A549 (cell line): Measurements from ENCODE around the gene CDC73. TPM values are rescaled to one million over a fixed set of nuclear protein-coding genes. Genes with fewer than 3 reads are reported as not detected.
A peak's percentile ranks its signal among the peaks of the same experiment; 100 is the strongest.
"Not testable (repeated sequence)": the region's sequence is repeated elsewhere in the genome, so short reads cannot be mapped to it uniquely, and the experiment has no call there.

Experiments used
- ATAC-seq, 2 experiments: fragments of 200-7000 bp in 1 of 2; fragments of >200 bp in 1 of 2; cut with Nextera tagmentation in 1 of 2; cut with Tn5 transposase in 1 of 2; 3 replicates each; pipeline versions ENCODE4 v1.8.0 to v1.9.1; 2018 to 2020; ENCODE audit warnings: mild to moderate bottlenecking in 1 of 2, moderate library complexity in 1 of 2
- CTCF ChIA-PET: fragments of 300-600 bp; sonication (Branson Sonifier 250); formaldehyde crosslinking; extraction: SDS; loops from one replicate; lab custom pipeline; 2021; ENCODE audit warnings: antibody characterized with exemption, inconsistent platforms; lab: Yijun Ruan, JAX
- POLR2A ChIA-PET: fragments of 350-600 bp; formaldehyde crosslinking; extraction: SDS; loops from one replicate; lab custom pipeline; 2021; ENCODE audit warnings: antibody characterized with exemption, inconsistent platforms; lab: Yijun Ruan, JAX
- DNase-seq, 2 experiments: peaks; one replicate each; pipeline versions ENCODE4 v3.0.0 to v3.0.0-alpha.2; 2011 to 2016; ENCODE audit warnings: low read depth in 1 of 2, low spot score in 1 of 2
- FAIRE-seq: peaks from 2 replicates; lab custom pipeline; 2011; peaks lifted over from hg19 to GRCh38; lab: Jason Lieb, UNC
- H3K27ac ChIP-seq, 2 experiments: fragments of >200 bp; sonication (Bioruptor Twin); formaldehyde crosslinking; 3 replicates each; pipeline ENCODE4 v1.5.1; 2016 to 2017
- H3K4me1 ChIP-seq: fragments of >200 bp; sonication (Bioruptor Twin); formaldehyde crosslinking; 3 replicates; pipeline ENCODE4 v1.6.1; 2016
- H3K4me2 ChIP-seq: fragments of >200 bp; sonication (Bioruptor Twin); formaldehyde crosslinking; 3 replicates; pipeline ENCODE4 v1.6.1; 2016
- H3K4me3 ChIP-seq: fragments of >200 bp; sonication (Bioruptor Twin); formaldehyde crosslinking; 3 replicates; pipeline ENCODE4 v1.5.1; 2016
- H3K9me3 ChIP-seq: fragments of >200 bp; sonication (Bioruptor Twin); formaldehyde crosslinking; 3 replicates; pipeline ENCODE4 v1.6.1; 2016
- BHLHE40 ChIP-seq: IDR thresholded peaks from 2 replicates; pipeline ENCODE4 v1.6.1; 2012; ENCODE audit warnings: low read depth, low read length, inconsistent platforms
- CHD2 ChIP-seq: fragments of 150-350 bp; IDR thresholded peaks from 2 replicates; pipeline ENCODE4 v1.6.1; 2014; ENCODE audit warnings: low read length; ENCODE audit not compliant: partially characterized antibody
- EHF ChIP-seq: fragments of 250-450 bp; sonication (Bioruptor Pico); IDR thresholded peaks from 2 replicates; pipeline ENCODE4 v1.5.0; 2020; ENCODE audit warnings: mild to moderate bottlenecking
- ESRRA ChIP-seq: fragments of 150-350 bp; IDR thresholded peaks from 2 replicates; pipeline ENCODE4 v1.6.1; 2014; ENCODE audit warnings: mild to moderate bottlenecking, low read length, borderline replicate concordance
- FOSL2 ChIP-seq, 2 experiments: fragments of 450-650 bp in 1 of 2; fragments of >200 bp in 1 of 2; sonication (Bioruptor Twin) in 1 of 2; formaldehyde crosslinking; IDR thresholded peaks; 2 replicates each; pipeline versions ENCODE4 v1.5.0 to v1.6.1; 2016 to 2020; ENCODE audit warnings: mild to moderate bottlenecking in 1 of 2, moderate library complexity in 1 of 2
- GATA3 ChIP-seq: IDR thresholded peaks from 2 replicates; pipeline ENCODE4 v1.6.1; 2012; ENCODE audit warnings: borderline replicate concordance
- HDAC2 ChIP-seq: fragments of 200-600 bp; sonication (generic); IDR thresholded peaks from 2 replicates; pipeline ENCODE4 v1.6.1; 2016
- HOXB5 ChIP-seq: fragments of 250-450 bp; sonication (Bioruptor Pico); IDR thresholded peaks from 2 replicates; pipeline ENCODE4 v1.5.0; 2020; ENCODE audit warnings: mild to moderate bottlenecking, moderate library complexity
- JUN ChIP-seq, 2 experiments: fragments of >200 bp; sonication (Bioruptor Twin); formaldehyde crosslinking; IDR thresholded peaks; 2 replicates in 1 of 2; 3 replicates in 1 of 2; pipeline ENCODE4 v1.6.1; 2016 to 2017
- JUNB ChIP-seq: fragments of >200 bp; sonication (Bioruptor Twin); formaldehyde crosslinking; IDR thresholded peaks from 2 replicates; pipeline ENCODE4 v1.6.1; 2016
- KDM1A ChIP-seq: fragments of 200-600 bp; sonication (generic); IDR thresholded peaks from 2 replicates; pipeline ENCODE4 v1.6.1; 2016; ENCODE audit warnings: low read depth, mild to moderate bottlenecking
- KDM5A ChIP-seq: fragments of 200-600 bp; sonication (generic); IDR thresholded peaks from 2 replicates; pipeline ENCODE4 v1.6.1; 2016; ENCODE audit warnings: antibody characterized with exemption, mild to moderate bottlenecking
- MAFK ChIP-seq: fragments of 450-650 bp; IDR thresholded peaks from 2 replicates; pipeline ENCODE4 v1.6.1; 2014; ENCODE audit not compliant: partially characterized antibody
- MYC ChIP-seq: IDR thresholded peaks from 2 replicates; pipeline ENCODE4 v1.6.1; 2012; ENCODE audit warnings: mild to moderate bottlenecking, inconsistent platforms, low read length, improper control_type of control experiment, borderline replicate concordance
- NPAS2 ChIP-seq: fragments of 250-450 bp; sonication (Bioruptor Pico); IDR thresholded peaks from 2 replicates; pipeline ENCODE4 v1.8.0; 2022; ENCODE audit warnings: mild to moderate bottlenecking, moderate library complexity, borderline replicate concordance
- PHF8 ChIP-seq: fragments of 200-600 bp; sonication (generic); IDR thresholded peaks from 2 replicates; pipeline ENCODE4 v1.6.1; 2016; ENCODE audit warnings: low read depth, mild to moderate bottlenecking, antibody characterized with exemption, moderate library complexity, borderline replicate concordance
- POLR2A ChIP-seq: IDR thresholded peaks from 2 replicates; pipeline ENCODE4 v1.6.1; 2012; ENCODE audit warnings: mild to moderate bottlenecking, low read length
- RAD21 ChIP-seq, 2 experiments: fragments of >200 bp in 1 of 2; sonication (Bioruptor Twin) in 1 of 2; formaldehyde crosslinking in 1 of 2; IDR thresholded peaks in 1 of 2; conservative IDR thresholded peaks in 1 of 2; 2 replicates in 1 of 2; 3 replicates in 1 of 2; pipeline ENCODE4 v1.6.1; 2012 to 2018; ENCODE audit warnings: inconsistent platforms in 1 of 2
- RCOR1 ChIP-seq: fragments of 150-350 bp; IDR thresholded peaks from 2 replicates; pipeline ENCODE4 v1.6.1; 2014; ENCODE audit warnings: antibody characterized with exemption, low read length, low read depth
- TFCP2L1 ChIP-seq: fragments of 250-450 bp; sonication (Bioruptor Pico); IDR thresholded peaks from 2 replicates; pipeline ENCODE4 v1.5.0; 2021; ENCODE audit warnings: mild to moderate bottlenecking
- TP53 ChIP-seq: fragments of 250-450 bp; sonication (Bioruptor Pico); IDR thresholded peaks from 2 replicates; pipeline ENCODE4 v1.5.0; 2021; ENCODE audit warnings: mild to moderate bottlenecking, moderate library complexity
- ZSCAN20 ChIP-seq: fragments of 250-450 bp; sonication (Bioruptor Pico); IDR thresholded peaks from 2 replicates; pipeline ENCODE4 v1.8.0; 2022; ENCODE audit warnings: mild to moderate bottlenecking, moderate library complexity
- WGBS: methylation state at CpG from one replicate; pipeline ENCODE4 v1.1.6; 2017; ENCODE audit errors: missing lambda C conversion rate; 5-methylcytosine and 5-hydroxymethylcytosine counted together
- polyA plus RNA-seq, 4 experiments: library from polyadenylated mRNA; depleted of rRNA in 3 of 4; stranded (reverse); fragments of >200 nt; fragmentation: RNase III in 1 of 4; extraction: RNeasy Plus Mini Kit Qiagen cat#74134 plus additional on column Dnase treatment in 1 of 4; gene quantifications; 2 replicates in 3 of 4; 3 replicates in 1 of 4; pipeline ENCODE4 v1.2.3, GENCODE V29; 2011 to 2017
- TF ChIP-seq, protein P1 (sequence below): fragments of 150-350 bp; IDR thresholded peaks from 2 replicates; pipeline ENCODE4 v1.6.1; 2014; ENCODE audit warnings: low read depth, mild to moderate bottlenecking, low read length
- TF ChIP-seq, protein P2 (sequence below): IDR thresholded peaks from 2 replicates; pipeline ENCODE4 v1.6.1; 2012; ENCODE audit warnings: low read depth, borderline replicate concordance
- TF ChIP-seq, protein P3 (sequence below): fragments of 450-650 bp; IDR thresholded peaks from 2 replicates; pipeline ENCODE4 v1.6.1; 2014; ENCODE audit warnings: antibody characterized with exemption

CDC73 gene
- polyA plus RNA-seq, 2 of the 4 experiments (the other 2 are of a cell fraction) = 42.2 to 77.9 TPM

DNA sequence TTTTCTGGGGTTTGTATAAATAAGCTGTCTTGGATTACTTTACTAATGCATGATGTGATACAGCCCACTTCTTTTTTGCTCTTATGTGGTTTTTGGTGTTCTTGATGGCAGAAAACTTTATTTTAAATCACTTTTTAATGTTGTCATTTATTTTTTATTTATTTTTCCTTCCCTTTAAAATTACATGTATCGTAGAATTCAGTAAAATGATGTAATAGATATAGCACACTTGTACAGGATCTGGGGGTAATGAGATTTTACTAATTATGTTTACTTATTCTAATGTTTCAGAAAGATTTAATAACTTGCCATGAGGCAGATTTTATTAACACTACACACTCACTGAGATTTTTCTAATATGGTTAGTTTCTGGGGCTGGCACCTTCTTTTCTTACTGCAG, 65.3 kb downstream of the CDC73 start:
- Histone ChIP-seq H3K4me1 (peaks cover 43% of the 10 kb centered on the region; the same call in 2 of the 3 replicates), H3K9me3 (no peaks in the 10 kb centered on the region), H3K4me2 (peak overlapping the region; percentile 61; the same call in 1 of the 3 replicates), H3K27ac (no peak overlapping the region), H3K4me3 (no peak overlapping the region)
- 89% methylated on average over 1 of the region's 1 CpG for WGBS
- FAIRE-seq = no peak
- no peak for ATAC-seq
- DNase-seq = no peak
- ChIA-PET POLR2A (no interaction called here), CTCF (interaction anchor here (0.5 kb wide), 1 partner anchor 10 kb away, joined by 3 read pairs; no protein-coding TSS in a partner anchor)
- TF ChIP-seq RCOR1 = no peak
- TF ChIP-seq KDM5A = no peak
- no peak for TF ChIP-seq JUN (IDR thresholded peaks at IDR 0.05)

DNA sequence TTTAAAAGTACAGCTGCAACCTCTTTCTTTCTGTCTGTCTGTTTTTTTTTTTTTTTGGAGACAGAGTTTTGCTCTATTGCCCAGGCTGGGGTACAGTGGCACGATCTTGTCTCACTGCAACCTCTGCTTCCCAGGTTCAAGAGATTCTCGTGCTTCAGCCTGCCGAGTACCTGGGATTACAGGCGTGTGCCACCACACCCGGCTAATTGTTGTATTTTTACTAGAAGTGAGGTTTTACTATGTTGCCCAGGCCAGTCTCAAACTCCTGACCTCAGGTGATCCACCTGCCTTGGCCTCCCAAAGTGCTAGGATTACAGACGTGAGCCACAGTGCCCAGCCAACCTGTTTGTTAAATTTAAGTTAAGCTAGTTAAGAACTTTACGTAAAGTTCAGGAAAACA, 67.1 kb downstream of the CDC73 start:
- 93% methylated on average over 7 of the region's 7 CpGs for WGBS
- CTCF ChIA-PET = interaction anchor here (0.6 to 0.9 kb wide), 2 partner anchors 250 to 1103 kb away, joined by 3 read pairs; no protein-coding TSS in a partner anchor
- DNase-seq, H3K9me3 ChIP-seq, H3K4me2 ChIP-seq, H3K4me3 ChIP-seq, H3K27ac ChIP-seq, FAIRE-seq, POLR2A ChIA-PET, ATAC-seq: not testable (repeated sequence)
- peaks cover 38% of the 10 kb centered on the region; the same call in 2 of the 3 replicates for H3K4me1 ChIP-seq

DNA sequence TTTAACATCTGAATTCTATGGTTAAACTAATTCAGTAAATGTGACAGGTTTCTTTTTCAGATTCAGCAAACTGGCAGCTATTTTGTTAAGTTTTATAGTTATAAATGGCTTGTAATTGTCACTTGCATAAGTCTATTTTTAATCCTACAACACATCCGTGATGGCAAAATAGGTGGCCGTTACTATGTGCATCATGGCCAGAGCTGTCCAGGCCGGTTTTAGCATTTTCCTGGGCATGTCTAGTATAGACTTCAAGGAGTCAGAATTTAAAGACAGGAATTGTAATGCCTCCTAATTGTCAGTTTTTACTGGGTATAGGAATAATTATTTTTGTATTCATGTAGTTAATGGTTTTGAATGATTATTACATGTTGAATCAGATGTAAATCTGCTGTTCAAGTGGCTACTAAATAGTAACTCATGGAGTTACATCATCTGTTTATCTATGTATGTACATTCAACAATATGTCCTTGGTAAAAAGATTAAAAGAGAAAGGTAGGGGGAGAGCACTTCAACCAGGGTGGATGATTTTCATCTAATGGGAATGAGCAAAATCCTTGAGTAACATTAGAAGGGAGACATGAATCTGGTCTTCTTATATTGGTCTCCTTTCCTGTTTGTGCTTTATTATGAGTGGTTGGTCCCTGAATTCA, 67.7 kb downstream of the CDC73 start:
- ATAC-seq = no peak
- POLR2A ChIA-PET = no interaction called here
- peak overlapping the region; percentile 7; the same call in 2 of the 3 replicates for H3K4me2 ChIP-seq
- no peak overlapping the region for H3K27ac ChIP-seq
- no peak for DNase-seq
- 84% methylated on average over 3 of the region's 3 CpGs for WGBS
- peaks cover 38% of the 10 kb centered on the region; the same call in 2 of the 3 replicates for H3K4me1 ChIP-seq
- TF ChIP-seq KDM5A (no peak), HDAC2 (no peak), KDM1A (no peak), NPAS2 (CRISPR knock-in tag) (no peak), FOSL2 (IDR thresholded peaks at IDR 0.05) (no peak), FOSL2 (CRISPR knock-in tag; IDR thresholded peaks at IDR 0.05) (no peak), EHF (CRISPR knock-in tag) (no peak), MYC (no peak), PHF8 (no peak), TP53 (CRISPR knock-in tag) (no peak), ESRRA (no peak), BHLHE40 (no peak)
- TF ChIP-seq, protein P1, sequence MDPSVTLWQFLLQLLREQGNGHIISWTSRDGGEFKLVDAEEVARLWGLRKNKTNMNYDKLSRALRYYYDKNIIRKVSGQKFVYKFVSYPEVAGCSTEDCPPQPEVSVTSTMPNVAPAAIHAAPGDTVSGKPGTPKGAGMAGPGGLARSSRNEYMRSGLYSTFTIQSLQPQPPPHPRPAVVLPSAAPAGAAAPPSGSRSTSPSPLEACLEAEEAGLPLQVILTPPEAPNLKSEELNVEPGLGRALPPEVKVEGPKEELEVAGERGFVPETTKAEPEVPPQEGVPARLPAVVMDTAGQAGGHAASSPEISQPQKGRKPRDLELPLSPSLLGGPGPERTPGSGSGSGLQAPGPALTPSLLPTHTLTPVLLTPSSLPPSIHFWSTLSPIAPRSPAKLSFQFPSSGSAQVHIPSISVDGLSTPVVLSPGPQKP = no peak
- TF ChIP-seq, protein P2, sequence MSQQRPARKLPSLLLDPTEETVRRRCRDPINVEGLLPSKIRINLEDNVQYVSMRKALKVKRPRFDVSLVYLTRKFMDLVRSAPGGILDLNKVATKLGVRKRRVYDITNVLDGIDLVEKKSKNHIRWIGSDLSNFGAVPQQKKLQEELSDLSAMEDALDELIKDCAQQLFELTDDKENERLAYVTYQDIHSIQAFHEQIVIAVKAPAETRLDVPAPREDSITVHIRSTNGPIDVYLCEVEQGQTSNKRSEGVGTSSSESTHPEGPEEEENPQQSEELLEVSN = no peak
- no peak for FAIRE-seq
- CTCF ChIA-PET = interaction anchor here (0.8 to 1.5 kb wide), 3 partner anchors 20 to 1993 kb away, joined by 3 to 5 read pairs (median 5); no protein-coding TSS in a partner anchor
- H3K9me3 ChIP-seq = no peaks in the 10 kb centered on the region
- no peak overlapping the region for H3K4me3 ChIP-seq

DNA sequence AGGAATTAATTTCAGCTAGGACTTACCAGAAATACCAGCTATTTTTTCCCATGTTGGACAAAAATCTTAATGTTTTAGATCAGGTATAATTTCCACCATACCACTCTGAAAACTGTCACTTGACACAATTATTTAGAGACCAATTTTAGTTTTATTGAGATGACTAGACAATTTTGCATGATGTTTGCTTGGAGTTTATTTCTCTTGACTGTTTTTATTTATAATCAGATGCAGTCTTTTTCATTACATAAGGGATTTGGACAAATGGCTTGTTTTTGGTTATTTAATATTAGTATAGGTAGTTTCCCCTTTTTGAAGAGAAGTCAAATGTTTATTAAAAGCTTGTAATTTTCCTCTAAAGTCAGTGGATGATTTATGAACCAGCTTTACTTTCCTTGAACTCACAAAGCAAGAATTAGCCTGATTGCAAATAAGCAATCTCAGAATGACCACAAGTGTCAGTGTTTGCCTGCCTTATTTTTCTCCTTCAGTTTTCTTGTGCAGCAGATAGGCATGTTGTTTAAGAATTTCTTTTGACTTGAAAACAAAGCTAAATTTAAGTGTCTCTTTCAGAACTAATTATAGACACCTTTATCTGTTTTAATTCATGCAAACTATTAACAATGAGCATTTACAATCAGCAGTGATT, 68.4 kb downstream of the CDC73 start:
- H3K27ac ChIP-seq = no peak overlapping the region
- CTCF ChIA-PET = interaction anchor here (0.8 to 1.5 kb wide), 3 partner anchors 20 to 1993 kb away, joined by 3 to 5 read pairs (median 5); no protein-coding TSS in a partner anchor
- no peak for TF ChIP-seq GATA3
- TF ChIP-seq HOXB5 (CRISPR knock-in tag) = no peak
- no peak for TF ChIP-seq TFCP2L1 (CRISPR knock-in tag)
- no peak for TF ChIP-seq JUNB
- TF ChIP-seq RCOR1 = no peak
- TF ChIP-seq BHLHE40 = no peak
- peak; percentile 40 to 42; a peak in 3 of 5 replicates for TF ChIP-seq RAD21 (conservative IDR thresholded peaks at IDR 0.05 in 1 of 2, IDR thresholded peaks at IDR 0.05 in 1 of 2)
- TF ChIP-seq POLR2A = no peak
- TF ChIP-seq ESRRA = no peak
- TF ChIP-seq, protein P2 = no peak
- TF ChIP-seq, protein P3, sequence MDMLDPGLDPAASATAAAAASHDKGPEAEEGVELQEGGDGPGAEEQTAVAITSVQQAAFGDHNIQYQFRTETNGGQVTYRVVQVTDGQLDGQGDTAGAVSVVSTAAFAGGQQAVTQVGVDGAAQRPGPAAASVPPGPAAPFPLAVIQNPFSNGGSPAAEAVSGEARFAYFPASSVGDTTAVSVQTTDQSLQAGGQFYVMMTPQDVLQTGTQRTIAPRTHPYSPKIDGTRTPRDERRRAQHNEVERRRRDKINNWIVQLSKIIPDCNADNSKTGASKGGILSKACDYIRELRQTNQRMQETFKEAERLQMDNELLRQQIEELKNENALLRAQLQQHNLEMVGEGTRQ = no peak
- TF ChIP-seq CHD2 = no peak
- peak; percentile 74 for TF ChIP-seq MAFK
- no peak for TF ChIP-seq ZSCAN20 (CRISPR knock-in tag)

More for the DNA sequence above, 68.4 kb downstream of the CDC73 start:
- POLR2A ChIA-PET = no interaction called here
- peaks cover 36% of the 10 kb centered on the region; the same call in 2 of the 3 replicates for H3K4me1 ChIP-seq
- no peak overlapping the region for H3K4me3 ChIP-seq
- DNase-seq (peak in 1 of 2 experiments; percentile 24), ATAC-seq (0 out of 6 replicates have a peak, but pooled peaks of 1 of the 2 experiments have one; percentile 32), FAIRE-seq (no peak)
- H3K9me3 ChIP-seq = no peaks in the 10 kb centered on the region
- peak overlapping the region; percentile 7; the same call in 1 of the 3 replicates for H3K4me2 ChIP-seq
